Stomach (tissue), 9 donors: ENCODE measurements around the gene NFATC2. TPM values are rescaled to one million over a fixed set of nuclear protein-coding genes. Genes with fewer than 3 reads are reported as not detected.

Experiments used
- DNase-seq, 2 donors: peaks; one replicate each; pipeline versions ENCODE4 v3.0.0 to v3.0.0-alpha.2; 2013 to 2019
- H3K27ac ChIP-seq, 5 donors: fragments of 200-600 bp in 4 of 5; sonication (generic) in 4 of 5; one replicate each; pipeline ENCODE4 v1.5.1; 2013 to 2019; ENCODE audit warnings: mild to moderate bottlenecking in 1 of 5, moderate library complexity in 1 of 5
- H3K27me3 ChIP-seq, 3 donors: fragments of 200-600 bp; sonication (generic); one replicate each; pipeline ENCODE4 v1.5.1; 2017 to 2019; ENCODE audit warnings: mixed run types in 1 of 3
- H3K36me3 ChIP-seq, 4 donors: fragments of 200-600 bp; sonication (generic); 1 replicate in 3 of 4; 2 replicates in 1 of 4; pipeline ENCODE4 v1.5.1; 2016 to 2019
- H3K4me1 ChIP-seq, 4 donors: fragments of 200-600 bp; sonication (generic); one replicate each; pipeline ENCODE4 v1.5.1; 2016 to 2019
- H3K4me3 ChIP-seq, 4 donors: fragments of 200-600 bp; sonication (generic) in 3 of 4; one replicate each; pipeline ENCODE4 v1.5.1; 2016 to 2019; ENCODE audit warnings: mild to moderate bottlenecking in 1 of 4
- H3K9me3 ChIP-seq, 4 donors: fragments of 200-600 bp; sonication (generic); one replicate each; pipeline ENCODE4 v1.5.1; 2016 to 2019
- CTCF ChIP-seq, 7 experiments: fragments of 450-650 bp in 4 of 7; fragments of 200-600 bp in 3 of 7; sonication (generic) in 3 of 7; IDR thresholded peaks; one replicate each; pipeline ENCODE4 v1.5.1; 2016 to 2019; ENCODE audit warnings: antibody characterized with exemption in 7 of 7, control low read depth in 2 of 7, mild to moderate bottlenecking in 1 of 7
- EP300 ChIP-seq: sonication (generic); formaldehyde crosslinking; IDR thresholded peaks from one replicate; pipeline ENCODE4 v1.6.1; 2017; ENCODE audit warnings: antibody characterized with exemption
- POLR2A ChIP-seq, 4 donors: fragments of 450-650 bp; IDR thresholded peaks; one replicate each; pipeline ENCODE4 v1.6.1; 2016; ENCODE audit warnings: antibody characterized with exemption in 4 of 4, control low read depth in 2 of 4, mild to moderate bottlenecking in 1 of 4, moderate library complexity in 1 of 4
- POLR2AphosphoS5 ChIP-seq, 3 donors: sonication (generic); formaldehyde crosslinking; IDR thresholded peaks; one replicate each; pipeline ENCODE4 v1.6.1; 2016; ENCODE audit warnings: antibody characterized with exemption in 3 of 3
- WGBS, 5 donors: extraction: QIAGEN DNeasy Blood & Tissue Kit in 3 of 5; methylation state at CpG; one replicate each; pipeline versions ENCODE4 v1.1.5 to v1.1.7; 2013 to 2018; 5-methylcytosine and 5-hydroxymethylcytosine counted together
- intact Hi-C: fragments of 100-400 bp; cut with DNase I; formaldehyde crosslinking; loops from one replicate; pipeline ENCODE4 v1.15.1; 2023; ENCODE audit warnings: low total_unique reads
- polyA plus RNA-seq, 3 donors: library from polyadenylated mRNA; stranded (reverse); fragments of 200-250 nt; gene quantifications; one replicate each; pipeline ENCODE4 v1.2.3, GENCODE V29; 2013
- total RNA-seq, 5 donors: library from RNA; depleted of rRNA; stranded (reverse); fragments of >200 nt; gene quantifications; one replicate each; pipeline versions ENCODE4 v1.1.0 to v1.2.3, GENCODE V29; 2014 to 2016
- donor health status: healthy with polysubstance abuse.
- donor health status: Bipolar disorder and iron deficiency.
- donor health status: healthy.

NFATC2 gene
- total and polyA plus RNA-seq, 8 donors = 1.4 to 31.9 (median 8.6) TPM

GRCh38 chr20:51434026-51434425 lies 108.5 kb downstream of the NFATC2 start:
- Histone ChIP-seq H3K36me3 (peaks cover 4 to 67% (median 54%) of the 10 kb centered on the region in 4 donors), H3K27ac (no peak overlapping the region), H3K27me3 (no peaks in the 10 kb centered on the region), H3K4me1 (peaks cover 0 to 4% (median 2%) of the 10 kb centered on the region in 4 donors), H3K9me3 (no peaks in the 10 kb centered on the region), H3K4me3 (no peak overlapping the region)
- intact Hi-C loops = no loop called here
- no peak for DNase-seq
- no peak for TF ChIP-seq EP300
- no peak for TF ChIP-seq POLR2A (IDR thresholded peaks at IDR 0.05)
- no peak for TF ChIP-seq CTCF (IDR thresholded peaks at IDR 0.05)
- no peak for TF ChIP-seq POLR2AphosphoS5 (IDR thresholded peaks at IDR 0.05)
- WGBS, 5 donors = 90 to 100% (median 94%) methylated on average over 2 of the region's 2 CpGs

- H3K4me3 ChIP-seq = no peak overlapping the region
- intact Hi-C loops = no loop called here
- peaks cover 8 to 15% (median 12%) of the 10 kb centered on the region in 4 donors for H3K4me1 ChIP-seq
- 86 to 95% (median 94%) methylated on average over 3 of the region's 3 CpGs for WGBS, 5 donors
- H3K36me3 ChIP-seq = peaks cover 4 to 62% (median 48%) of the 10 kb centered on the region in 4 donors
- TF ChIP-seq EP300 (no peak), POLR2AphosphoS5 (IDR thresholded peaks at IDR 0.05) (no peak), CTCF (IDR thresholded peaks at IDR 0.05) (no peak), POLR2A (IDR thresholded peaks at IDR 0.05) (no peak)
- no peaks in the 10 kb centered on the region for H3K9me3 ChIP-seq
- H3K27ac ChIP-seq = no peak overlapping the region
- no peaks in the 10 kb centered on the region for H3K27me3 ChIP-seq
- DNase-seq = no peak
Measured at GRCh38 chr20:51432875-51433274, 109.6 kb downstream of the NFATC2 start.

DNA sequence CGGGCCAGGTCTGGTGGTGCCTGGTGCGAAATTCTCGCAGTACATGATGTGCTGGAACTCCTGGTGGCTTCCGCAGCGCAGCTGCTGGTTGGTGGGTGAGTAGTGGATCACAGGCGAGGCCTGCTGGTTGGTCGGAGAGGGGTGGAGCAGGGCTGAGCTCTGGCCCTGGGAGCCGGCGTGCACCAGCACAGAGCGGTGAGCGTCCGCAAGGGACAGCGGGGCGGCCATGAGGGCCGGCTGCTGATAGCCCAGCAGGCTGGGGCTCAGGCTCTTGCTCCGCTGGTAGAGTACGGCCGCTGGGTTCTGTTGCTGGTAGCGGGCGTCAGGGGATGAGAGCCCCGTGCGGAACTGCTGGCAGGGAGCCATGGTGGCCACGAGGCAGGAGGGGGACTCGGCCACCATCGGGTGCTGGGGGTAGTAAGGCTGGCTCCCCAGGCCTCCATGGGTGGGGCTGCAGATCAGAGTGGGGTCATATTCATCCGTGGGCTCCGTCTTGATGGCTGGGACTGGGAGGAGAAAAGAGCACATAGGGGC lies 110.2 kb downstream of the NFATC2 start:
- DNase-seq = no peak
- no peak overlapping the region for H3K4me3 ChIP-seq
- intact Hi-C loops = no loop called here
- H3K27ac ChIP-seq = no peak overlapping the region
- no peaks in the 10 kb centered on the region for H3K9me3 ChIP-seq
- H3K4me1 ChIP-seq = peaks cover 9 to 21% (median 14%) of the 10 kb centered on the region in 4 donors
- no peak for TF ChIP-seq EP300
- TF ChIP-seq CTCF (IDR thresholded peaks at IDR 0.05) = no peak
- TF ChIP-seq POLR2A (IDR thresholded peaks at IDR 0.05) = no peak
- no peak for TF ChIP-seq POLR2AphosphoS5 (IDR thresholded peaks at IDR 0.05)
- no peaks in the 10 kb centered on the region for H3K27me3 ChIP-seq
- 91 to 95% (median 93%) methylated on average over 15 to 27 of the region's 27 CpGs for WGBS, 5 donors
- H3K36me3 ChIP-seq = peaks cover 0 to 62% (median 48%) of the 10 kb centered on the region in 4 donors

GRCh38 chr20:51431321-51431720 lies 111.2 kb downstream of the NFATC2 start:
- Histone ChIP-seq H3K36me3 (peaks cover 0 to 62% (median 48%) of the 10 kb centered on the region in 4 donors), H3K27ac (no peak overlapping the region), H3K27me3 (no peaks in the 10 kb centered on the region), H3K9me3 (no peaks in the 10 kb centered on the region), H3K4me3 (no peak overlapping the region), H3K4me1 (peaks cover 9 to 23% (median 14%) of the 10 kb centered on the region in 4 donors)
- TF ChIP-seq EP300 (no peak), POLR2AphosphoS5 (IDR thresholded peaks at IDR 0.05) (no peak), POLR2A (IDR thresholded peaks at IDR 0.05) (no peak), CTCF (IDR thresholded peaks at IDR 0.05) (no peak)
- DNase-seq = no peak
- intact Hi-C loops = no loop called here
- WGBS, 5 donors = 54 to 76% (median 67%) methylated on average over 5 of the region's 5 CpGs
